ENCODE measurements around the gene PPY.
"Not testable (repeated sequence)": the region's sequence is repeated elsewhere in the genome, so short reads cannot be mapped to it uniquely, and the experiment has no call there.

The PPY gene, protein sequence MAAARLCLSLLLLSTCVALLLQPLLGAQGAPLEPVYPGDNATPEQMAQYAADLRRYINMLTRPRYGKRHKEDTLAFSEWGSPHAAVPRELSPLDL

DNA sequence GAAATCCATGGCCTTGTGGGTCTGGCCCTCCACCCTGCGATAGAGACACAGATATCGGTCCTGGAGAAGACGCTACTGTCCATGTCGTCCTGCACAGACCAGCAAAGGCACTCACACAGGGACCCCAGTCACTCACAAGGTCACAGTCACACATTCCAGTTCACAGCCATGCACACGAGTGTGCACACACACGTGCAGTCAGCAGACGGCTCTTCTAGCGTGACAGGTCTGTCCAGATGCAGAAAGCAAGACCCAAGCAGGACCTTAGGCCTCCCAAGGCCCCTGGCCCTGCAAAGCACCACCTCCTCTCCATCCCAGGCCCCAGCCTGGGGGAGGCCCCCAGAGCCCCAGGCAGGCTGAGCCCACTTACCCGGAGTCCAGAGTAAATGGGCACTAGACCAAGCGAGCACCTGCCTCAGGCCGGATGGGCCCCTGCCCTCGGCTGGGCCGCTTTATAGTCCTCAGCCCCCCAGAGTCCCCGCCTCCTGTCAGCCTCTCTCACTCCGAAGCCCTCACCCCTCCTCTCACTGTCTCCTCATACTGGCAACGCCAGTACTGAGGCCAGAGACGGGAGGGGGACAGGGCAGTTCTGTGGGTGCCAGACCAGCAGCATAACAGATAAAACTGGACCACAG, at the start of gene PPY:
Gene PPY (minus strand): TSS at position 426 of the 635 bp plus-strand sequence. CDS start 822 bp downstream, outside the sequence.
- DNase-seq (ENCODE audit: low read depth in 3 of 3, low spot score in 1 of 3): no peak

DNA sequence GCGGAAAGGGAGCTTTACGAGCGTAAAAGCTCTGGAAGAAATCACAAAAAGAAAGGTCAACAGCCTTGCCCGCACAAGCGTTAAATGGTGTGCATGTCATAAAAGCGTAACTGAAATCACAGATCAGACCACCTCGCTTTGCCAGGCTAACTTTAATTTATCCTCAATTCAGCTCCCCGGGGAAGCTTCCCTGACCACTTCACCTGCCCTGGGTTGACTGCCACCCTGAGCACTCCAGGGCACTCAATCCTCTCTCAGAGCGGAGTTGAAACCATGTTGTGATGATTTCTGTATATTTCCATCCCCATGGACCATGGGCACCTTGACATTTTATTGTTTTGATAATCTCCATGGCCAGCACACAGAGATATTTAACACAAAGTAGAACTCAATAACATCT, 46.0 kb upstream of the PPY start:
- DNase-seq (ENCODE audit: low read depth in 3 of 3, low spot score in 1 of 3): no peak

DNA sequence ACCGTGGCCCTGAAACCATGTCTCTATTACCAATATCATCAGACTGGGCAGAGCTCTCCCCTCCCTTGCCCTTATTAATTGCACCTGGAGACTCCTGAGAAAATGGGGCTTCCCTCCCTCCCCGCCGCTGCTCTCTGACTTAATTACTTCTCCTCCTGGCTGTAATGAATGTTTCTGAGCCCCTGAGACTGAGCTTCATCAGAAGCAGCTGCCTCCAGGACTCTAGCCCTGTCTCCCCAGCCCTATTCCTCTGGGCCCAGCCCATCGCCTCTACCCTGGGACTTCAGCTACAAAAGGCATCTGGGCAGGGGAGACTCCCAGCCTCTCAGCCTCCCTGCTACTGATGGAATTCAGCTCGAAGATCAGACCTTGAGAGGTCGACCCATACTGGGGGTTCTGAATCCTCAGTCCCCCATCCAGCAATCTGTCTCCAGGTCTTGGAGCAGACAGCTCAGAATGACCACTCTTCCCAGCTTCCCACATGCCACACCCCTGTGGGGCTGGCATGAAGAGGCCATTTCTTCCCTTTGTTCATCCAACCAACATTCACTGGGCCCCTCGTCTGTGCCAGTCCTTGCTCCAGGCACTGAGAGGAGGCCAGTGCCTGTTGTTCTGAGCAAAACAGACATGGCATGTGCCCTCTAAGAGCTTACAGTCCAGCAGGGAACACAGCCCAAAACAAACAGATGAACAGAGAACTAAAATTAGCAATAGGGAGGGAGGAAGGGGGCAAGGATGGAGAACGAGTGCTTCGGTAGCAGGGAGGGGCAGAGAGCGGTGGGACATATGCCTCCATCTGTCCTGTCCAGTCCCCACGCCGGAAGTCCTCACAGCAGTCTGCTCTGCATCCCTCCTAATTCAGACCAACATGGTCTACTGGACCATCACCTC, 45.1 kb upstream of the PPY start:
- DNase-seq (ENCODE audit: low read depth in 3 of 3, low spot score in 1 of 3): no peak

DNA sequence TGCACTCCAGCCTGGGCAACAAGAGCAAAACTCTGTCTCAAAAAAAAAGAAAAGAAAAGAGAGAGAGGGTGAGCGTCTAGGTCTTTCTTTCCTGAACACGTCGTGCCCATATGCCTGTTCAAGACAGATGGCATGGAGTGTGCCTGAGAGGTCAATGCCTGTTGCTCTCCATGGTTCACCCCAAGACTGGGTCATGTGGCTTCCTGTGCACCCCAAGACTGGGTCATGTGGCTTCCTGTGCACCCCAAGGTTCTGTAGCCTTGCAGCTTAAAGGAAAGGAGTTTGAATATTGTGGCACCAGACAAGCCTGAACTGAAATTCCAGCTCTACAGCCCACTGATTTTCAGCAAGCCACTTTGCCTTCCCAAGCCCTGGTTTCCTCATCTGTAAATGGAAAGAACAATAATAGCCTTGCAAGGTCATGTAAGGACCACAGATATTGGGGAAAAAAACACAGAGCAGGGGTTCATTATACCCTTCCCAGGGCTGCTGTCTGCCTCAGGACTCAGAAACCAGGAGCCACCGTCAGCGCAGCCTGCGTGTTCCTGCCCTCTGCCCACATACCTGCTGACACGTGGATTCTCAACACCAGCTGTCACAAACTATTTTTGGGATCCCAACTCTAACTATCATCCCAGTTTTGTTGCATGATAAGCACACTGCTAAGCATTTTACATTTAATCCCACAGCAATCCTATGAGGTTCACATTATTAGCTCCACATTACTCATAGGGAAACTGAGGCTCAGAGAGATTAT, 44.1 kb upstream of the PPY start:
- DNase-seq (ENCODE audit: low read depth in 3 of 3, low spot score in 1 of 3): no peak

DNA sequence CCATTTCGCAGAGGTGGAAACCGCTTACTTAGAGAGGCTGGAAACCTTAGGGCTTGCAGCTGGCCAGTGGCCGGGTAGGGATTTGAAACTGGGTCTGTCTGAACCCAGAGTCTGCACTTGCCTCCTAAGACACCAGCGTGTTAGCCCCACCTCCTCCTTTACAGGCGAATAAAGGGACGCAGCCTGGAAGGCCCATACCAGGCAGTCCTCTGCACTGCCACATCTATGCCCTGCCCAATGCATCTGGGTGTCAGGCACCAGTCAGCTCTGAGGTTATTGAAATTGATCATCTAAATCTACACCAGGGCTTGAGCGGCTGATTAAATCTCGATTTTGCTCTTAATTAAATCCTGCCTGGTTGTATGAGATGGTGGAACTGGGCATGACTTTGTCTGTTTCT, 42.2 kb upstream of the PPY start:
- DNase-seq (ENCODE audit: low read depth in 3 of 3, low spot score in 1 of 3): no peak

DNA sequence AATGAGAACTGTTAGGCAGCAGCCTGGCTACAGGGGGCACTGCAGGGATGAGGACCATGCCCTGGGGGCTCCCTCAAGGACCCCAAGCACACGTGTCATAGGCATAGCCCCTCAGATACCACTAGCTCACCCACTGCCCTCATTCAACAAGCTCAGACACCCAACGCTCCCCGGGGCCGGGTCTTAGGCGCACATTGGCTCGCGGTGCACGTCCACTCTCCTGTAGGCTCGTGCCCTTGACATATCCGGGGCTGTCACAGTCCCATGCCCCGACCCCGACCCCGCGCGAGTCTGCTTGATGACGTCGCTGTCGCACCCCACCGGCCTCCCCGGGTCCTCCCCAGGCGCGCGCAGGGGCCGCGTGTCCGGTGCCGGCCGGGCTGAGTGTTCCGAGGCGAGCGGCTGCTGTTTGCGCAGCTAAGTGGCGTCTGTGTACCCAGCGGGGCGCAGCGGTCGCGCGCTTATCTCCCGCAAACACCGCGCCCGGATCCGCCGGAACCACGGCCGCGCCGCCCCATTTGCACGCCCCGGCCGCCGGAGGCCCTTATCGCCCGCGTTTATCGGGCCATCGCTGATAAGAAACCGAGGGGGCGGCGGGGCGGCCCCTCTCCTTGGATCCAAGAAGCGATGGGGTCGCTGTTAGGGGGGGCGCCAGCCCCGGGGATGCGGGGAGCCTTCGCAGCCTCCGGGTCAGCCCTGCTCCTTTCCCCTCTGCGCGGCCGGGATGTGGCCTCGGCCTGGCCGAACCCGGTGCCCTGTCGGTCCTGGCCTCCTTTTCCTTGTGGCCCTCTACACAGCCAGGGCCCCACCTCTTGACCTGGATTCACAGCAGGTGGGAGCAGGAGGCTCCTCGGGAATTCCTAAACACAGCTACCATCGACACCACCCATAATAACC, 41.5 kb upstream of the PPY start:
- DNase-seq (ENCODE audit: low read depth in 3 of 3, low spot score in 1 of 3): no peak

DNA sequence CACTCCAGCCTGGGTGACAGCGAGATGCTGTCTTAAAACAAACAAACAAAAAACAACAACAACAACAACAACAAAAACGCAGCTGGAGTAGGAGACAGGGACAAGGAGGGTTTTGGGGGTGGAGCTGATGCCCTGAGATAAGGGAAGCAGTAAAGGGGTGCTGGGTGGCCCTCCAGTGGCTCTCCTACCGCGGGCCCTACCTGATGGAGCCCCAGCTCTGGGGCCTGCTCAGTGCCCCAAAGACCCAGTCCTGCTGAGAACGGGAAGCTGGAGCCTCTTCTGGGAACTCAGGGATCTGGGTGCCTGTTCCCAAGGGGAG, 40.9 kb upstream of the PPY start:
- no peak for DNase-seq (ENCODE audit: low read depth in 3 of 3, low spot score in 1 of 3)

DNA sequence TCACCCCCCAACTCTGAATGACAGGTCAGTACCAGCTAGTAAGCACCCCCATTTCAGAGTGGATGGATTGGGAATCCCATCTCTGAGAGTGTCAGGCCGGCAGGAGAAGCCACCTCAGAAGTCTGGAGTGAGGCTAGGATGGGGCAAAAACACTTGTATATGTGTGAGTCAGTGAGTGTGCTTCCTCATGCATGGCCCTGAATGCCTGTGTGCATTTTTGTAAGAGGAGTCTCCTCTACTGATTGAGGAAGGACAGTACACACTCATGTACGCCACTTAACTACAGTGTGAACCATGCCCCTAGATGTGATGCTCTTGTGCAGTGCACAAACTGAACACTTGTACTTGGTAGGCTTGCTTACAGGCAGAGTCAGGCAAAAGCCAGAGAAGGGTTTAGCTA, 39.9 kb upstream of the PPY start:
- no peak for DNase-seq (ENCODE audit: low read depth in 3 of 3, low spot score in 1 of 3)

DNA sequence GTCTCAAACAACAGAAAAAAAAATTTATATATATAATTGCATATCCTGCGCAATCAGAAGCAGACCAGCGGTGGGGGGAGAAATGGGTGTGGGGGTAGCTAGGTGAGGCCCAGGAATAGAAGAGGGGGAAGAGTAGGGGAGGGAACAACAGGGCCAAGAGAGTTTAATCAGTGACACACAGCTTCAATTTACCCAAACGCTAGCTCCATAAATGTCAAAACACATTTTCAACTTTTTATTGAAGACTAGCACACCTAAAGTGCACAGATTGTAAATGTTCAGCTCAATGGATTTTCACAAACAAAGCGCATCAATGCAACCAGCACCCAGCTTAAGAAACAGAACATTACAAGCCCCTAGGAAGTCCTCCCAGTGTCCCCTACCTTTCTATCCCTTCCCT, 37.4 kb upstream of the PPY start:
- no peak for DNase-seq (ENCODE audit: low read depth in 3 of 3, low spot score in 1 of 3)

DNA sequence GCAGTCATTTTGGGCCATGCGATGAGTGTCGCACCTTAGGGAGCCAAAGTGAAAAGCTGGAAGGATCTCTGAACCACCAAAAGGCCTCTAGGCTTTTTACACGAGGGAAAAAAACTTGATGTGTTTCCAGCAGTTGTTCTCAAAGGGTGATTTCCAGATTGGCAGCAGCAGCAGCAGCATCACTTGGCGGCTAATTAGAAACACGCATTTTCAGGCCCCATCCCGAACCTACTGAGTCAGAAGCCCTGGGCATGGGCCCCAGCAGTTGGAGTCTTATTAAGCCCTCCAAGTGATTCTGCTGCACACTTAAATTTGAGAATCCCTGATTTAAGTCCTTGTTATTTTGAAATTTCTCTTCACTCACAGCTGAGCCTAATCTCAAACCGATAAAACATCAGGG, 36.7 kb upstream of the PPY start:
- no peak for DNase-seq (ENCODE audit: low read depth in 3 of 3, low spot score in 1 of 3)

DNA sequence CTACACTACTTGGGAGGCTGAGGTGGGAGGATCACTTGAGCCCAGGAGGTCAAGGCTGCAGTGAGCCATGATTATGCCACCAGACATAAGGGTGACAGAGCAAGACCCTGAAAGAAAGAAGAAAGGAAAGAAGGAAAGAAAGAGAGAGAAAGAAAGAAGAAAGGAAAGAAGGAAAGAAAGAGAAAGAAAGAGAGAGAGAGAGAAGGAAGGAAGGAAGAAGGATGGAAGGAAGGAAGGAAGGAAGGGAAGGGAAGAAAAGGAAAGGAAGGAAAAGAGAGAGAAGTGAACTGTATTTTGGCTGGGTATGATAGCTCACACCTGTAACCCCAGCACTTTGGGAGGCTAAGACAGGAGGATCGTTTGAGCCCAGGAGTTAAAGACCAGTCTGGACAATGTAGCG, 35.8 kb upstream of the PPY start:
- DNase-seq (ENCODE audit: low read depth in 3 of 3, low spot score in 1 of 3): no peak

DNA sequence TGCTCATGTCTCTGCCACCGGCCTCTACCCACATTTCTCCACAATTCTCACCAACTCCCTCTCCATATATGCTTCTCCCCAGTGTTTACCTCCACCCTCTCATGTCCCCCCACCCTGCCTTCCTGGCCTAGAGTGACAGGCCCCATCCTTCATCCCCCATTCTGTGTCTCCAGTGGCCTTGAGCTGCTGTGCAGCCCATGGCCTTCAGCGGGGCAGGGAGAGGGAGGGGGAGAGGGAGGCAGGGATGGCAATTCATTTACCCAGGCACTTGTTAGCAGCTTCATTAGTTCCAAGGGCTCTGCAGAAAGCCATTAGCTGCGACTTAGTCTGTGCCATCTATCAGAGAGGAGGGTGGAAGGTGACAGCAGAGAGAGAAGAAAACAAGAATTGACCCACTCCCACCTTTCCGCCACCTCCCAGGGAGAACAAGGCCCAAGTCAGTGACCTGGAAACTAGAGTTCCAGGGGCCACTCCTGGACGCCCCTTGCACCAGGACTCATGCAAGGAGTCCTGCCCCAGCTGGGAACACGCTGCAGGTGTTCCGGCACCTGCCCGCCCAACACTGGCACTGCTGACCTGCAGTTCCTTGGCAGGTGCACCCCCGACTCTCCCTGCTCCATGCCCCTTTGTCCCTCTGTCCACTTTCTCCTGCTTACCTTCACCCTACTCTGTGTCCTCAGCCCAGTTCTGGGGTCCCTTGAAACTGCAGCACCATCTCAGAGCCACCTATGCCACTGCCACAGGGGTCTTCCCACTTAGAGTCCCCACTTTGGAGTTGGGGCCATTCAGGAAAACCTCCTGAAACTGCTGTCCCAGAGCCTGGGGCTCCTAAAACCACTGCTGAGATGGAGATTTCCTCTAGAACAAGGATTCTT, 34.9 kb upstream of the PPY start:
- DNase-seq (ENCODE audit: low read depth in 3 of 3, low spot score in 1 of 3): no peak

DNA sequence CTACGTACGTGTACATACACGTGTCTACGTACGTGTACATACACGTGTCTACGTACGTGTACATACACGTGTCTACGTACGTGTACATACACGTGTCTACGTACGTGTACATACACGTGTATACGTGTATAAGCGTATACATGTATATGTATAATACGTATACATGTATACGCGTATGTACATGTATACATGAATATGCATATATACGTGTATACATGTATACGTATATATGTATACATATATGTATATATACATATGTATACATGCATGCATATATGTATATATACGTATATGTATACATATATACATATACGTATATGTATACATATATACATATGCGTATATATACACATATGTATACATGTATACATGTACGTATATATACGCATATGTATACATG, 33.6 kb upstream of the PPY start:
- no peak for DNase-seq (ENCODE audit: low read depth in 3 of 3, low spot score in 1 of 3)

DNA sequence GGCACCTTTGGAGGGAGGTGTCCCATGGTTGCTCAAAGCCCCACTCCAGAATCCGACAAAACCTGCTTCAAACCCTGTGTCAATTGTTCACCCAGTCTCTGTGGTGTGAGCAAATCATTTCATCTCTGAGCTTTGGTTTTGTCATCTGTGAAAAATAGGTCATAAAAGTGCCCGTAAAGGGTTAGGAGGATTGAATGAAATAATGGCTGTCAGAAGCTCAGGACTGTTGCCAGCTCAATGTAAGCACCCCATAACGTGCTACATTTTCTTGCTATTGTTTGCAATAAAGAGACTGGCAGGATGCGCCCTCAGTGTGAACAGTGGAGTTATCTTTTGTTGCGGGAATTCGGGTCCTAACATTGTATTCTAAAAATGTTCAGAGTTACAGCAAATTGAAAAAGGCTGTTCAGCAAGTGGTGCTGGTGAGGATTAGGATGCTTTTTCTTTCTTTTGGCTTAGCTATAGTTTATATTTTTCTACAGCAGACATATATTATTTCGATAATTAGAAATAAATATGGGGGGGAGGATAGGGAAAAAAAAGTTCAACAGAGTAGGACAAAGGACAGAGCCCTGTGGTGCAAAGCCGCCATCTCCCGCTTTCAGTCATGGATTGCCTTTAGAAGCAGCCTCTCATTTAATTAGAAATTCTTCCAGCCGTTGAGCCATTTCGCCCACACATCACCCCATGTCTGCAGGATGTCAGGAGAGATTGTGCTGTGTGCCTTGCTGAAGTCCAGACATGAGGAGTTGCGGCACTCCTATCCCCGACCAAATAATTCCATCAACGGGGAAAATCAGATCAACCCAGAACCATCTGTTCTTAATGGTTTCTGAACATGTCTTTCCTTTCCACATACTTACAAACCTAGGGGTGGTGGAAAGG, 32.3 kb upstream of the PPY start:
- DNase-seq (ENCODE audit: low read depth in 3 of 3, low spot score in 1 of 3): no peak

DNA sequence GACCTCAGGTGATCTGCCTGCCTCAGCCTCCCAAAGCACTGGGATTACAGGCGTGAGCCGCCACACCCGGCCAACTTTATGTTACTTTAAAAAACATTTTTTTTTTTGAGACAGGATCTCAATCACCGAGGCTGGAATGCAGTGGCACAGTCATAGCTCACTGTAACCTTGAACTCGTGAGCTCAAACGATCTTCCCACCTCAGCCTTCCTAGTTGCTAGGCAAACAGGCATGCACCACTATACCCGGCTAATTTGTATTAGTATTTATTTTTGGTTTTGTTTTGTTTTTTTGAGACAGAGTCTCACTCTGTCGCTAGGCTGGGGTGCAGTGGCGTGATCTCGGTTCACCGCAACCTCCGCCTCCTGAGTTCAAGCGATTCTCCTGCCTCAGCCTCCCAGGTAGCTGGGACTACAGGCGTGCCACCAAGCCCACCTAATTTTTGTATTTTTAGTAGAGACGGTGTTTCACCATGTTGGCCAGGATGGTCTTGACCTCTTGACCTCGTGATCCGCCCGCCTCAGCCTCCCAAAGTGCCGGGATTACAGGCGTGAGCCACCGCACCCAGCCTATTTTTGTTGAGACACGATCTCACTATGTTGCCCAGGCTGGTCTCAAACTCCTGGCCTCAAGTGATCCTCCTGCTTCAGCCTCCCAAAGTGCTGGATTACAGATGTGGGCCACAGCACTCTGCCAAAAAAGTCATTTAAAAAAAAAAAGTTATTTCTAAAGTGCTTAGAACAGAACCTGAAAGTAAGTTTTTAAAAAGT, 30.4 kb upstream of the PPY start:
- not testable (repeated sequence) for DNase-seq (ENCODE audit: low read depth in 3 of 3, low spot score in 1 of 3)

DNA sequence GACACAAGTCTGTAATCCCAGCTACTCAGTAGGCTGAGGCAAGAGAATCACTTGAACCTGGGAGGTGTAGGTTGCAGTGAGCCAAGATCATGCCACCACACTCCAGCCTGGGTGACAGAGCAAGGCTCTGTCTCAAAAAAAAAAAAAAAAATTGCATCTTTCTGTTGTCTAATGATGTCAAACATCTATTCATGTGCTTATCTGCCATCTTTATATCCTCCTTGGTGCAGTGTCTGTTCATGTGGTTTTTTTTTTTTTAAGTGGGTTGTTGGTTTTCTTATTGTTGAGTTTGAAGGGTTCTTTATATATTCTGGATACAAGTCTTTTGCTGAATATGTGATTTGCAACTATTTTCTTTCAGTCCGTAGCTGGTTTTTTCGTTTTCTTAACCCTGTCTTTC, 29.2 kb upstream of the PPY start:
- DNase-seq (ENCODE audit: low read depth in 3 of 3, low spot score in 1 of 3): not testable (repeated sequence)

DNA sequence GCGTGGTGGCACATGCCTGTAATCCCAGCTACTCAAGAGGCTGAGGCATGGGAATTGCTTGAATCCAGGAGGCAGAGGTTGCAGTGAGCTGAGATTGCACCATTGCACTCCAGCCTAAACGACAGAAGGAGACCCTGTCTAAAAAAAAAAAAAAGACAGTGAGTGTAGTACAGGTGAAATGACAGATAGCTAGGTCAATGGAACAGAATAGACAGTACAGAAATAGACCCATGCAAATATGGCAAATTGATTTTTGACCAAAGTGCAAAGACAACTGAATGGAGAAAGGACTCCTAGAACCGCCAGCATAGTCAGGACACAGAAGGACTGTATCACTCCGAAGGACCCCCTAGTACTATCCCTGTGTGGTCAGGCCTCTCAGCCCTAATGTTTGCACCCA, 28.1 kb upstream of the PPY start:
- DNase-seq (ENCODE audit: low read depth in 3 of 3, low spot score in 1 of 3): no peak

DNA sequence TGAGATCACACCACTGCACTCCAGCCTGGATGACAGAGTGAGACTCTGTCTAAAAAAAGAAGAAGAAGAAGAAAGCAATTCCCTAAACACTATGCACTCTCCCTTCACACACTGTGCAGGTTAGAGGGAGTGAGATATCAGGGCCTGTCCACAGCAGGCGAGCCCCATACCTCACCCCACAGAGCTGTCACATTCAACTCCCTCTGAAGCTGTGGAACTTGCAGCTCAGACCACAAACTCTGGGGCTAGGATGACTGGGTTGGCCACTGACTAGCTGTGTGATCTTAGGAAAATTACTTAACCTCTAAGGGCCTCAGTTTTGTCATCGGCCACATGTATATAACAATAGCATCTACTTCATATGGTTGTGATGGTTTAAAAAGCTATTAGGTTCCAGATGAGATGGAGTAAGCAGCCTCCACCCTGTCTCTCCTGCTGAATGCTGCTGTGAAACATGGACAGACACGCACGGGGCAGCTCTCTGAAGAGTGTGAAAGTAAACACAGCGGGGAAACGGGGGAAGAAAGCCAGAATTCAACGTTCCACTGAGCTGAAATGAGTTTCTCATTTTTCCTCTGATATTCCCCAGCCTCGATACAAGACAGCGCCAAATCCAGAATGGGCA, 25.1 kb upstream of the PPY start:
- DNase-seq (ENCODE audit: low read depth in 3 of 3, low spot score in 1 of 3): no peak

Measured in stimulated activated CD4-positive, alpha-beta T cell treated with anti-CD3 and anti-CD28 coated beads, TNF-alpha, amount 100 ng/mL, for 1 hour (primary cell).